CD4-positive, alpha-beta T cell (primary cell): ENCODE results near the gene CCL24. TPM values are rescaled to one million over a fixed set of nuclear protein-coding genes. Genes with fewer than 3 reads are reported as not detected.
A peak's percentile ranks its signal among the peaks of the same experiment; 100 is the strongest.

Experiments
- ATAC-seq: fragments of 200-7000 bp; cut with Tn5 transposase; one replicate; pipeline ENCODE4 v1.10.0; 2022; ENCODE audit warnings: mild to moderate bottlenecking; ENCODE audit not compliant: poor library complexity
- CTCF ChIA-PET: fragments of 350-600 bp; sonication (Branson Sonifier 250); formaldehyde crosslinking; loops from one replicate; lab custom pipeline; 2021; ENCODE audit warnings: antibody characterized with exemption, inconsistent platforms; lab: Charles Lee
- POLR2A ChIA-PET: fragments of 350-600 bp; sonication (Branson Sonifier 250); formaldehyde crosslinking; loops from one replicate; lab custom pipeline; 2021; ENCODE audit warnings: antibody characterized with exemption, inconsistent platforms; lab: Charles Lee
- DNase-seq, 14 experiments: peaks; one replicate each; pipeline ENCODE4 v3.0.0-alpha.2; 2013 to 2020; ENCODE audit warnings: mixed read lengths in 2 of 14
- H3K27ac ChIP-seq, 2 donors: one replicate each; pipeline versions ENCODE4 v1.5.1 to v1.7.0; 2013; ENCODE audit warnings: low read length in 2 of 2, low read depth in 1 of 2, mild to moderate bottlenecking in 1 of 2
- H3K27me3 ChIP-seq, 2 experiments: 1 replicate in 1 of 2; 2 replicates in 1 of 2; pipeline versions ENCODE4 v1.6.1 to v1.7.0; 2013; ENCODE audit warnings: low read length in 2 of 2, control low read depth in 1 of 2, mild to moderate bottlenecking in 1 of 2, moderate library complexity in 1 of 2; ENCODE audit not compliant: insufficient read depth in 2 of 2, control insufficient read depth in 1 of 2
- H3K36me3 ChIP-seq: one replicate; pipeline ENCODE4 v1.6.1; 2013; ENCODE audit warnings: low read length, control low read depth; ENCODE audit not compliant: insufficient read depth
- H3K4me1 ChIP-seq: one replicate; pipeline ENCODE4 v1.6.1; 2013; ENCODE audit warnings: low read length, control low read depth; ENCODE audit not compliant: insufficient read depth
- H3K4me3 ChIP-seq: one replicate; pipeline ENCODE4 v1.5.1; 2013; ENCODE audit warnings: mild to moderate bottlenecking, low read length, moderate library complexity
- H3K9me3 ChIP-seq, 2 experiments: 1 replicate in 1 of 2; 2 replicates in 1 of 2; pipeline versions ENCODE4 v1.6.1 to v1.7.0; 2013; ENCODE audit warnings: low read length in 2 of 2, mild to moderate bottlenecking in 2 of 2, control low read depth in 1 of 2, moderate library complexity in 1 of 2; ENCODE audit not compliant: control insufficient read depth in 1 of 2, insufficient read depth in 1 of 2
- H3K27ac Mint-ChIP-seq: one replicate; pipeline ENCODE4 v1.8.0; 2020; ENCODE audit warnings: mixed read lengths
- H3K27me3 Mint-ChIP-seq: one replicate; pipeline ENCODE4 v1.8.0; 2021; ENCODE audit warnings: mixed read lengths
- H3K36me3 Mint-ChIP-seq: one replicate; pipeline ENCODE4 v1.8.0; 2021; ENCODE audit warnings: low read depth, mixed read lengths
- H3K4me1 Mint-ChIP-seq: one replicate; pipeline ENCODE4 v1.8.0; 2021; ENCODE audit warnings: low read depth, mixed read lengths
- H3K4me3 Mint-ChIP-seq: one replicate; pipeline ENCODE4 v1.8.0; 2020; ENCODE audit warnings: mild to moderate bottlenecking, mixed read lengths
- H3K9me3 Mint-ChIP-seq: one replicate; pipeline ENCODE4 v1.8.0; 2020; ENCODE audit warnings: mixed read lengths
- CTCF ChIP-seq: fragments of 200-600 bp; IDR thresholded peaks from one replicate; pipeline ENCODE4 v1.8.0; 2022; ENCODE audit warnings: antibody characterized with exemption, mild to moderate bottlenecking
- intact Hi-C, 2 experiments: fragments of 100-400 bp; cut with DNase I in 1 of 2; cut with micrococcal nuclease in 1 of 2; formaldehyde crosslinking; loops; one replicate each; pipeline versions ENCODE4 v1.15.1 to v1.9.0; 2023 to 2025; cut with DNase I, micrococcal nuclease
- polyA plus RNA-seq, 2 donors: library from polyadenylated mRNA; unstranded; fragments of 120-200 nt; gene quantifications; one replicate each; pipeline ENCODE4 v1.2.1, GENCODE V29; 2013
- total RNA-seq, 174 experiments: library from RNA in 2 of 174; stranded (reverse) in 2 of 174; gene quantifications; one replicate each; pipeline ENCODE4 v1.2.3 and lab custom pipeline; 2021 to 2026

The CCL24 gene
- not detected for total RNA-seq
- not detected for polyA plus RNA-seq (2013, experiment 1 of 2)
- polyA plus RNA-seq (2013, experiment 2 of 2): not detected
- total RNA-seq (lab: John Stamatoyannopoulos, UW): 0 to 4.9 (median 0) reads per million in 172 experiments

- Mint-ChIP-seq H3K27me3 (peaks cover 6% of the 10 kb centered on the region), H3K36me3 (no peaks in the 10 kb centered on the region), H3K4me1 (no peaks in the 10 kb centered on the region), H3K9me3 (no peaks in the 10 kb centered on the region), H3K4me3 (no peak within 1 kb of the TSS), H3K27ac (no peak within 1 kb of the TSS)
- Histone ChIP-seq H3K9me3 (peaks cover 0 to 1% of the 10 kb centered on the region in 2 experiments), H3K36me3 (no peaks in the 10 kb centered on the region), H3K27ac (no peak within 1 kb of the TSS), H3K4me1 (no peaks in the 10 kb centered on the region), H3K4me3 (no peak within 1 kb of the TSS), H3K27me3 (peaks cover 0 to 3% of the 10 kb centered on the region in 2 experiments)
- POLR2A ChIA-PET: no interaction called here
- ATAC-seq: no peak
- CTCF ChIA-PET: no interaction called here
- DNase-seq: peak in 2 of 14 experiments; percentile 6 to 20
- intact Hi-C loops: no loop called here
- TF ChIP-seq CTCF: no peak
Observed at GRCh38 chr7:75813781-75814236, at the start of gene CCL24. Gene CCL24, minus strand, starts transcription at chr7:75813806. Its CDS starts 91 bp downstream, at chr7:75813715.

- ATAC-seq: no peak
- no peaks in the 10 kb centered on the region for H3K9me3 Mint-ChIP-seq
- DNase-seq: peak in 2 of 14 experiments; percentile 51 to 63
- no peaks in the 10 kb centered on the region for H3K4me1 Mint-ChIP-seq
- H3K4me3 Mint-ChIP-seq: no peak overlapping the region
- POLR2A ChIA-PET: no interaction called here
- no peaks in the 10 kb centered on the region for H3K36me3 Mint-ChIP-seq
- no peaks in the 10 kb centered on the region for H3K9me3 ChIP-seq
- no peaks in the 10 kb centered on the region for H3K27me3 ChIP-seq
- CTCF ChIA-PET: no interaction called here
- intact Hi-C loops: no loop called here
- no peak overlapping the region for H3K27ac ChIP-seq
- peaks cover 5% of the 10 kb centered on the region for H3K4me1 ChIP-seq
- TF ChIP-seq CTCF: no peak
- no peaks in the 10 kb centered on the region for H3K36me3 ChIP-seq
- peaks cover 7% of the 10 kb centered on the region for H3K27me3 Mint-ChIP-seq
- H3K4me3 ChIP-seq: no peak overlapping the region
- no peak overlapping the region for H3K27ac Mint-ChIP-seq
Observed at GRCh38 chr7:75861636-75862035, 48.0 kb upstream of the CCL24 start.

- no peaks in the 10 kb centered on the region for H3K27me3 Mint-ChIP-seq
- CTCF ChIA-PET: interaction anchor here (0.6 kb wide), 1 partner anchor 162 kb away, joined by 3 read pairs; no protein-coding TSS in a partner anchor
- H3K4me3 Mint-ChIP-seq: no peak overlapping the region
- Histone ChIP-seq H3K9me3 (no peaks in the 10 kb centered on the region), H3K4me1 (no peaks in the 10 kb centered on the region), H3K27ac (no peak overlapping the region), H3K4me3 (no peak overlapping the region), H3K36me3 (no peaks in the 10 kb centered on the region), H3K27me3 (no peaks in the 10 kb centered on the region)
- POLR2A ChIA-PET: no interaction called here
- H3K9me3 Mint-ChIP-seq: no peaks in the 10 kb centered on the region
- intact Hi-C loops: no loop called here
- ATAC-seq (no peak), DNase-seq (no peak)
- no peaks in the 10 kb centered on the region for H3K4me1 Mint-ChIP-seq
- no peaks in the 10 kb centered on the region for H3K36me3 Mint-ChIP-seq
- TF ChIP-seq CTCF: peak; percentile 33
- H3K27ac Mint-ChIP-seq: no peak overlapping the region
Observed at GRCh38 chr7:75858410-75858809, 44.8 kb upstream of the CCL24 start.
